Heart left ventricle (tissue), 16 donors: ENCODE measurements around the gene PANK1. TPM values are rescaled to one million over a fixed set of nuclear protein-coding genes. Genes with fewer than 3 reads are reported as not detected.

ENCODE experiments used
- ATAC-seq, 4 donors: fragments of 200-7000 bp; cut with Tn5 transposase; one replicate each; pipeline ENCODE4 v1.9.1; 2020 to 2022; ENCODE audit warnings: moderate library complexity in 4 of 4, mild to moderate bottlenecking in 3 of 4, moderate number of reproducible peaks in 1 of 4
- DNase-seq, 5 donors: peaks; one replicate each; pipeline ENCODE4 v3.0.0-alpha.2; 2020
- H3K27ac ChIP-seq, 12 donors: fragments of 200-600 bp; sonication (generic) in 4 of 12; one replicate each; pipeline versions ENCODE4 v1.5.0 to v1.8.0; 2016 to 2022; ENCODE audit warnings: mild to moderate bottlenecking in 2 of 12
- H3K27me3 ChIP-seq, 9 donors: fragments of 200-600 bp; sonication (generic) in 2 of 9; one replicate each; pipeline versions ENCODE4 v1.5.1 to v1.8.0; 2016 to 2022; ENCODE audit warnings: mild to moderate bottlenecking in 3 of 9
- H3K36me3 ChIP-seq, 9 donors: fragments of 200-600 bp; sonication (generic) in 2 of 9; one replicate each; pipeline versions ENCODE4 v1.5.0 to v1.8.0; 2018 to 2022; ENCODE audit warnings: mild to moderate bottlenecking in 2 of 9
- H3K4me1 ChIP-seq, 12 donors: fragments of 200-600 bp; sonication (generic) in 4 of 12; one replicate each; pipeline versions ENCODE4 v1.5.0 to v1.8.0; 2016 to 2022; ENCODE audit warnings: mild to moderate bottlenecking in 3 of 12
- H3K4me3 ChIP-seq, 12 donors: fragments of 200-600 bp; sonication (generic) in 4 of 12; one replicate each; pipeline versions ENCODE4 v1.5.0 to v1.8.0; 2017 to 2022; ENCODE audit warnings: mild to moderate bottlenecking in 9 of 12, moderate library complexity in 4 of 12
- H3K9me3 ChIP-seq, 12 donors: fragments of 200-600 bp; sonication (generic) in 4 of 12; one replicate each; pipeline versions ENCODE4 v1.5.0 to v1.8.0; 2016 to 2022; ENCODE audit warnings: mild to moderate bottlenecking in 1 of 12
- POLR2A ChIP-seq, 2 donors: fragments of 450-650 bp; IDR thresholded peaks; one replicate each; pipeline ENCODE4 v1.6.1; 2017; ENCODE audit warnings: antibody characterized with exemption in 2 of 2, mild to moderate bottlenecking in 2 of 2, moderate library complexity in 2 of 2
- WGBS, 4 donors: extraction: QIAGEN DNeasy Blood & Tissue Kit in 2 of 4; methylation state at CpG; one replicate each; pipeline versions ENCODE4 v1.1.5 to v1.1.7; 2013 to 2018; 5-methylcytosine and 5-hydroxymethylcytosine counted together
- intact Hi-C, 10 donors: fragments of 100-400 bp; cut with DNase I; formaldehyde crosslinking; loops; one replicate each; pipeline versions ENCODE4 v1.11.1 to v1.14.2; 2022
- polyA plus RNA-seq, 2 donors: library from polyadenylated mRNA; stranded (reverse); fragments of 200-250 nt; gene quantifications; one replicate each; pipeline ENCODE4 v1.2.3, GENCODE V29; 2013
- total RNA-seq, 9 donors: library from RNA; depleted of rRNA in 2 of 9; stranded (reverse); fragments of >200 nt in 2 of 9; fragmentation: NEBNext Ultra II Directional in 3 of 9; extraction: Animal tissue kit (Norgen Biotek cat#: 25700) in 3 of 9; gene quantifications; one replicate each; pipeline versions ENCODE4 v1.1.0 to v1.2.4, GENCODE V29; 2016 to 2023
- TF ChIP-seq, protein P1 (sequence below), 12 donors: fragments of 200-600 bp; sonication (generic) in 4 of 12; IDR thresholded peaks; one replicate each; pipeline versions ENCODE4 v1.5.0 to v1.8.0; 2018 to 2022; ENCODE audit warnings: antibody characterized with exemption in 12 of 12, mild to moderate bottlenecking in 5 of 12
- donor health status: ischemic (EF 13 %, LVEDD 7.1; RV severe dilation, severe dysfunction).
- donor health status: healthy with polysubstance abuse.
- donor health status: DM: no; HTN: yes; CAD: no.
- donor health status: DM: no; HTN: no; CAD: no.
- donor health status: ischemic (EF 25% LVEDD 6.9; RV normal size, moderate dysfunction).
- donor health status: ischemic (EF 25% LVEDD 5.7; RV mildly dilated, moderate dysfunction).
- donor health status: healthy.
- donor health status: DM: yes; HTN: yes; CAD: no.
- donor health status: ischemic (EF 35%, LVEDD 5.7; RV mildly dilated, moderate dysfunction).
- donor health status: nonischemic (EF 11% LVEDD 7.7; RV severe dilation, severe dysfunction).
- donor health status: DM: yes; HTN: yes; CAD: no.
- donor health status: PGD.
- donor health status: ischemic (EF 29% LVEDD 5.4; RV normal size, mild dysfunction).
- donor health status: nonischemic (EF 23%, LVEDD 6.1; RV moderate dilation, normal function).

Gene PANK1
- total and polyA plus RNA-seq, 11 donors = 3.6 to 24.7 (median 17.4) TPM

DNA sequence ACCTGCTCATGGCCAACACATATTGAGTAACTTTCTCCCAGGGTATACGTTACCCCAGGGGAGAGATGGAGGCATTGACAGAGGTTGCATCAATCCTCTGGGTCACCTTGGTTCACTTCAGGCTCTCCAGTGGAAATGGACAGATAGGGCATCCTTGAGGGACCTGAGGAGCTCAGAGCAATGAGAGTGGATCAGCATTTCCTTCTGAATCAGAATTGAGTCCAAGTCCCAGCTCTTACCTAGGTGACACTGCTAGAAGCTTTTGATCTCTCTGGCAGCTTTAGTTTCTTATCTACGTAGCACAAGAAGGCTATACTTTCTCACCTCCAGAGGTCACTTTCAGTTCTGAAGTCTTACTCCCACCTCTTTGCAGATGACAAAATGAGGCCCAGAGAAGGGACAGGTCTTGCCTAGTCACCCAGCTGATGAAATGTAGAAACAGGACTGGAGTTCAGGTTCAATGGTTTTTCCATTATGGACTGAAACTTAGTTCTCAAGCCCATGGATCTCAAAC, 35.2 kb downstream of the PANK1 start:
- DNase-seq = no peak
- intact Hi-C loops = no loop called here
- H3K27ac ChIP-seq = no peak overlapping the region
- WGBS, 4 donors = 25 to 66% (median 51%) methylated on average over 2 of the region's 2 CpGs
- H3K27me3 ChIP-seq = no peaks in the 10 kb centered on the region
- peaks cover 0 to 17% (median 0%) of the 10 kb centered on the region in 12 donors for H3K4me1 ChIP-seq
- ATAC-seq = no peak
- no peak overlapping the region for H3K4me3 ChIP-seq
- TF ChIP-seq, protein P1, sequence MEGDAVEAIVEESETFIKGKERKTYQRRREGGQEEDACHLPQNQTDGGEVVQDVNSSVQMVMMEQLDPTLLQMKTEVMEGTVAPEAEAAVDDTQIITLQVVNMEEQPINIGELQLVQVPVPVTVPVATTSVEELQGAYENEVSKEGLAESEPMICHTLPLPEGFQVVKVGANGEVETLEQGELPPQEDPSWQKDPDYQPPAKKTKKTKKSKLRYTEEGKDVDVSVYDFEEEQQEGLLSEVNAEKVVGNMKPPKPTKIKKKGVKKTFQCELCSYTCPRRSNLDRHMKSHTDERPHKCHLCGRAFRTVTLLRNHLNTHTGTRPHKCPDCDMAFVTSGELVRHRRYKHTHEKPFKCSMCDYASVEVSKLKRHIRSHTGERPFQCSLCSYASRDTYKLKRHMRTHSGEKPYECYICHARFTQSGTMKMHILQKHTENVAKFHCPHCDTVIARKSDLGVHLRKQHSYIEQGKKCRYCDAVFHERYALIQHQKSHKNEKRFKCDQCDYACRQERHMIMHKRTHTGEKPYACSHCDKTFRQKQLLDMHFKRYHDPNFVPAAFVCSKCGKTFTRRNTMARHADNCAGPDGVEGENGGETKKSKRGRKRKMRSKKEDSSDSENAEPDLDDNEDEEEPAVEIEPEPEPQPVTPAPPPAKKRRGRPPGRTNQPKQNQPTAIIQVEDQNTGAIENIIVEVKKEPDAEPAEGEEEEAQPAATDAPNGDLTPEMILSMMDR (IDR thresholded peaks at IDR 0.05) = no peak
- no peak for TF ChIP-seq POLR2A (IDR thresholded peaks at IDR 0.05)
- H3K36me3 ChIP-seq = peaks cover 0 to 39% (median 26%) of the 10 kb centered on the region in 9 donors
- H3K9me3 ChIP-seq = no peaks in the 10 kb centered on the region

DNA sequence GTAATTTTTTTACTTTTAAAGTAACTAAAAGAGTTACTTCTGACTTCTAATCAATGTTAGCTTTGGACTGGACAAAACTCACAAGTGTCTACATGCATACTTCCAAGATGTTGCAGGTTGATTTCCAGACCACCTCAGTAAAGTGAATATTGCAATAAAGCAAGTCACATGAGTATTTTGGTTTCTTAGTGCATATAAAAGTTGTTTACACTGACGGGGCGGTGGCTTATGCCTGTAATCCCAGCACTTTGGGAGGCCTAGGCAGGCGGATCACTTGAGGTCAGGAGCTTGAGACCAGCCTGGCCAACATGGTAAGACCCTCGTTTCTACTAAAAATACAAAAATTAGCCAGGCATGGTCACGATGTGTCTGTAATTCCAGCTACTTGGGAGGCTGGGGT, 40.8 kb downstream of the PANK1 start:
- TF ChIP-seq, protein P1 (IDR thresholded peaks at IDR 0.05) = no peak
- TF ChIP-seq POLR2A (IDR thresholded peaks at IDR 0.05) = no peak
- Histone ChIP-seq H3K9me3 (no peaks in the 10 kb centered on the region), H3K4me1 (peaks cover 0 to 7% (median 0%) of the 10 kb centered on the region in 12 donors), H3K27me3 (no peaks in the 10 kb centered on the region), H3K4me3 (no peak overlapping the region), H3K27ac (no peak overlapping the region), H3K36me3 (peaks cover 0 to 17% (median 0%) of the 10 kb centered on the region in 9 donors)
- 85 to 97% (median 95%) methylated on average over 3 to 5 of the region's 5 CpGs for WGBS, 4 donors
- ATAC-seq = no peak
- intact Hi-C loops = no loop called here
- no peak for DNase-seq

DNA sequence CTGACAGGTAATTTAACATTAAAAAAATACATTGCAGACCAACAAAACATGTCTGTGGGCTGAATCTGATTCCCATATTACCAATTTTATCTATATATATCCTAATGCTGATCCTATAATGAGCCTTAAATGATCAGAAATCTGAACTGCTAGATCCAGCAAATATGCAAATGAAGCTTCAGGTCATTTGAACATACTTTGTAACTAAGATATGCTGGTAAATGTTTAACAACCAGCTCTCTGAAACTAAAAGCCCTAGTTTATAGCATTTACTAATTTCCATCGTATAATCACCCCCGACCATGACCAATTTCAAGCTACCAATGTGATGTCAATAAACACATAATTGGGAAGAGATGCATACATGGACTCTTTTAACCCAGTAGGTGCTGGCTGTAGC, 42.1 kb downstream of the PANK1 start:
- intact Hi-C loops = no loop called here
- no peak for TF ChIP-seq POLR2A (IDR thresholded peaks at IDR 0.05)
- TF ChIP-seq, protein P1 (IDR thresholded peaks at IDR 0.05) = no peak
- no peaks in the 10 kb centered on the region for H3K9me3 ChIP-seq
- H3K27me3 ChIP-seq = no peaks in the 10 kb centered on the region
- 97 to 100% (median 98%) methylated on average over 2 of the region's 2 CpGs for WGBS, 4 donors
- ATAC-seq (no peak), DNase-seq (no peak)
- no peak overlapping the region for H3K27ac ChIP-seq
- peaks cover 0 to 7% (median 0%) of the 10 kb centered on the region in 12 donors for H3K4me1 ChIP-seq
- H3K36me3 ChIP-seq = peaks cover 0 to 17% (median 12%) of the 10 kb centered on the region in 9 donors
- H3K4me3 ChIP-seq = no peak overlapping the region

DNA sequence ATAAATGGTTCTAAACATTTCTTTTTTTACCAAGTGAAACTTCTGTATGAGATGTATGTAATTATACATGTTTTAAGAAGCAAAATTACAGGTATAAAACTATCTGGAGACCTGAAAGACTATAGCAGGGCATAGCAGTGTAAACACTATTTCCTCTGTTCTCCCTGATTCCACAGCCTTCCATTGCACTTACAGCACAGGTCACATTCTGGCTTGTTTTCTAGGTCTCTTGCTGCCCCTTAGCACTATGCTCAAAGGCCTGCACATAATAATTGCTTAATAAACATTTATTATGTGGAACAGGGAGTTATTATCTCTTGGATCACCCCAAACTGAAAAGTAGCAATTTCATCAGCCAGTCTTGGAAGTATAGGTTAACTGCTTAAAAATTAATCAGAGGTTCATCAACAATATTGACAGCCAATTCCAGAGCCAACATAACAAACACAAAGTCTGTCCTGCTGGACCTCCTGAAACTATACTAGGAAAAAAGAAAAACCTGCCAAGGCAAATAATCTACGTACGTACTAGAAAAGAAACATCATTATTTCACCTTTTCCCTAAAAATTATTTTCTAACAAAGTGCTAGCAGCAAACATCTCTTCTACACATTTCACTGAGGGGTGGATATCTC, 43.2 kb downstream of the PANK1 start:
- no peak for TF ChIP-seq POLR2A (IDR thresholded peaks at IDR 0.05)
- TF ChIP-seq, protein P1 (IDR thresholded peaks at IDR 0.05) = no peak
- 80 to 91% (median 88%) methylated on average over 2 of the region's 2 CpGs for WGBS, 4 donors
- Histone ChIP-seq H3K4me1 (peaks cover 0 to 11% (median 0%) of the 10 kb centered on the region in 12 donors), H3K4me3 (no peak overlapping the region), H3K36me3 (peaks cover 0 to 20% (median 9%) of the 10 kb centered on the region in 9 donors), H3K9me3 (no peaks in the 10 kb centered on the region), H3K27me3 (no peaks in the 10 kb centered on the region), H3K27ac (no peak overlapping the region)
- DNase-seq (no peak), ATAC-seq (no peak)
- intact Hi-C loops = no loop called here
